Stimulated activated naive B cell treated with anti-CD40 and anti-IgM and Interleukin-4, amounts not matched to agents 10 μg/mL and 1 μg/mL and 100 μg/mL, for 72 hours (primary cell): ENCODE results near the gene PMVK.

Experiments used
- ATAC-seq, 2 donors: fragments of 150-1000 bp; cut with Tn5 transposase; replicated peaks; 2 replicates each; pipeline ENCODE4 v1.10.0; 2021; ENCODE audit warnings: moderate library complexity in 1 of 2
- DNase-seq: peaks from one replicate; pipeline ENCODE4 v3.0.0; 2021
- H3K27ac Mint-ChIP-seq: one replicate; pipeline ENCODE4 v1.8.0; 2022; ENCODE audit warnings: mild to moderate bottlenecking, mixed read lengths
- H3K27me3 Mint-ChIP-seq, 2 donors: one replicate each; pipeline ENCODE4 v1.8.0; 2022; ENCODE audit warnings: mixed read lengths in 2 of 2
- H3K36me3 Mint-ChIP-seq, 2 donors: one replicate each; pipeline ENCODE4 v1.8.0; 2022; ENCODE audit warnings: mixed read lengths in 2 of 2, mild to moderate bottlenecking in 1 of 2
- H3K4me1 Mint-ChIP-seq, 2 donors: one replicate each; pipeline ENCODE4 v1.8.0; 2022; ENCODE audit warnings: mixed read lengths in 2 of 2, mild to moderate bottlenecking in 1 of 2
- H3K4me3 Mint-ChIP-seq, 2 donors: one replicate each; pipeline ENCODE4 v1.8.0; 2022; ENCODE audit warnings: mild to moderate bottlenecking in 2 of 2, mixed read lengths in 2 of 2, moderate library complexity in 1 of 2
- H3K9me3 Mint-ChIP-seq, 2 donors: one replicate each; pipeline ENCODE4 v1.8.0; 2022; ENCODE audit warnings: mixed read lengths in 2 of 2, mild to moderate bottlenecking in 1 of 2

Gene PMVK

DNA sequence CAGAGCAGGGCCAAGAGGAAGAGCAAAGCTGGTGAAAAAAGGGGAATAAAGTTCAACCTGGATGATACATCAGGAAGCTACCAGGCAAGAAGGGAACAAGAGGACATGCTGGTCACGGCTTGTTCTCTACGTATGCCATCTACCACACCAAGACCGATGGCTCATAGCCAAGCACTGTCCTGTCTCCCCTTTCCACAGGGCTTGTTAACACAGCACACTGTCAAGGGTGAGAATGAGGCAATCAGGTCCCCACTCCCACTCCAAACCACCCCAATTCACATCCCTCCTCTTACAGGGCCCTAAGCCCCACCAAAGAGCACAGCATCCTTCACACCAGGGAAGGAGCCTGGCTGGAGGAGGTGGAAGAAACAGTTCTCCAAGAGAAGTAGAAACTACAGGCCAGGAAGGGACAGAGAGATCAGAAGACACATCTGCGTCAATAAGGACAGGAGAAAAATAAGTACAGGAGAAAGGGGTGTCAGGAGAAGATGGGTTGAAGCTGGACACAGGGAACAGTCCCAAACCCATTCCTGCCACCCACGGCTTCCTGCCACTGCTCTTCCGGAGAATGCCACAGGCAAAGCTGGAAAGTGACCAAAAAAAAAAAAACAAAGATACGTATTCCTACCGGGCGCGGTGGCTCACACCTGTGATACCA lies 35.0 kb upstream of the PMVK start:
- DNase-seq (no peak), ATAC-seq (no peak)
- Mint-ChIP-seq H3K9me3 (no peaks in the 10 kb centered on the region), H3K27ac (peak overlapping the region; percentile 56), H3K36me3 (peaks cover 28 to 42% of the 10 kb centered on the region in 2 donors), H3K4me3 (peak overlapping the region; percentile 36 to 82), H3K4me1 (peaks cover 31 to 50% of the 10 kb centered on the region in 2 donors), H3K27me3 (no peaks in the 10 kb centered on the region)

GRCh38 chr1:154970631-154971340 lies 34.3 kb upstream of the PMVK start, which contains the start of gene SHC1:
Gene SHC1 (minus strand): TSS chr1:154970747. CDS start chr1:154970526, 221 bp downstream.
- Mint-ChIP-seq H3K27me3 (no peaks in the 10 kb centered on the region), H3K36me3 (peaks cover 28 to 42% of the 10 kb centered on the region in 2 donors), H3K9me3 (no peaks in the 10 kb centered on the region), H3K4me1 (peaks cover 29 to 50% of the 10 kb centered on the region in 2 donors), H3K4me3 (peak within 1 kb of the TSS; percentile 75 to 82), H3K27ac (peak within 1 kb of the TSS; percentile 97)
- DNase-seq = peak; percentile 46
- ATAC-seq = peak in 1 of 2 donors; percentile 15

DNA sequence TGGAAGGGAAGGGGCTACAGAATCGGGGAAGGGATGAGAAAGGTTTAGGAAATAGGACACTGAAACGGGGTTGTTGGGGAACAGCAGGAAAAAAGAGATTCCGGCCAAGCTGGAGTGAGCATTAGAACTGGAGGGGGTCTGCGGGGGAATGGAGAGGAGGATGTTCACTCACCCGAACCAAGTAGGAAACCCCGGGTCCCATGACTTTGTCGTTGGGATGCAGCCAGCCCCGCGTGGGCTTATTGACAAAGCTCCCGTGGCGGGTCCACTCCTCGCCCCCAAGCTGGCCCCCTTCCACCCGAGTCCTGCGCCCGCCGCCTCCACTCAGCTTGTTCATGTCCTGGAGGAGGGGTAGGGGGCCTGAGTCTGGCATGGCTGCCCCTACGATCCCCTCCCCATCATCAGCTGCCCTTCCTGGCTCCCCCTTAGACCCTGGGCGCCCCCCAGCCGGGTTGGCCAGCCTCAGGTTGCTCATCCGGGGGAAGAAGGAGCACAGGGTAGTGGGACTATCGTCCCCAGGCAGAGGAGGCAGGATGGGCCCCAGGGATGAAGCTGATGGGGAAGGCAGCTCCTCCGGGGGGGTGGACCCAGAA lies 33.4 kb upstream of the PMVK start:
- Mint-ChIP-seq H3K9me3 (no peaks in the 10 kb centered on the region), H3K4me1 (peaks cover 32 to 50% of the 10 kb centered on the region in 2 donors), H3K27ac (peak overlapping the region; percentile 97), H3K36me3 (peaks cover 34 to 49% of the 10 kb centered on the region in 2 donors), H3K27me3 (no peaks in the 10 kb centered on the region), H3K4me3 (peak overlapping the region; percentile 75 to 82)
- no peak for ATAC-seq
- DNase-seq = no peak

GRCh38 chr1:154969246-154969645 lies 32.7 kb upstream of the PMVK start:
- Mint-ChIP-seq H3K9me3 (no peaks in the 10 kb centered on the region), H3K27ac (peak overlapping the region; percentile 75), H3K4me1 (peaks cover 32 to 50% of the 10 kb centered on the region in 2 donors), H3K36me3 (peaks cover 34 to 49% of the 10 kb centered on the region in 2 donors), H3K4me3 (peak overlapping the region; percentile 56 to 60), H3K27me3 (no peaks in the 10 kb centered on the region)
- ATAC-seq (no peak), DNase-seq (no peak)

DNA sequence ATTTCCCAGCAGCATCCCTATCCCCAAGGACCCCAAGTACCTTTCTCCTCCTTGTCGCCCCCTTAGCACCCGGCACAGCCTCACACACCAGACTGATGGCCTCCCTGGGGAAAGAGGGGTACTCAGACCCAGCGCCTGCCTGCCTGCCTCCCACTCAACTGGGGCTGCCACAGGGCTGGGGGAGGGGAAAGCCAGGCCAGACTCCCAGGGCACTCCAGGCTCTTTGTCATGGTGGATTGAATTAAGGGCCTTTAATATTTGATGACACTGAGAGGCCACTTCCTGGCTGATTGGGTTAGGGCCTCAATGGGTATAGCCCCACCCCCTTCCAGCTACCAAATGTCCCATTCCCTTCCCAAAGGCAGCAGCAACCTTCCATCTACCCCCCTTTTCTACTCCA lies 32.2 kb upstream of the PMVK start:
- H3K27ac Mint-ChIP-seq = peak overlapping the region; percentile 62
- peaks cover 37 to 54% of the 10 kb centered on the region in 2 donors for H3K36me3 Mint-ChIP-seq
- no peaks in the 10 kb centered on the region for H3K27me3 Mint-ChIP-seq
- no peak for ATAC-seq
- no peak overlapping the region for H3K4me3 Mint-ChIP-seq
- DNase-seq = no peak
- no peaks in the 10 kb centered on the region for H3K9me3 Mint-ChIP-seq
- peaks cover 36 to 54% of the 10 kb centered on the region in 2 donors for H3K4me1 Mint-ChIP-seq

- Mint-ChIP-seq H3K27me3 (no peaks in the 10 kb centered on the region), H3K27ac (peak overlapping the region; percentile 85), H3K4me3 (no peak overlapping the region), H3K36me3 (peaks cover 44 to 60% of the 10 kb centered on the region in 2 donors), H3K4me1 (peaks cover 36 to 61% of the 10 kb centered on the region in 2 donors), H3K9me3 (no peaks in the 10 kb centered on the region)
- no peak for DNase-seq
- no peak for ATAC-seq
These were observed 30.9 kb upstream of the PMVK start for GRCh38 chr1:154967331-154967950.

DNA sequence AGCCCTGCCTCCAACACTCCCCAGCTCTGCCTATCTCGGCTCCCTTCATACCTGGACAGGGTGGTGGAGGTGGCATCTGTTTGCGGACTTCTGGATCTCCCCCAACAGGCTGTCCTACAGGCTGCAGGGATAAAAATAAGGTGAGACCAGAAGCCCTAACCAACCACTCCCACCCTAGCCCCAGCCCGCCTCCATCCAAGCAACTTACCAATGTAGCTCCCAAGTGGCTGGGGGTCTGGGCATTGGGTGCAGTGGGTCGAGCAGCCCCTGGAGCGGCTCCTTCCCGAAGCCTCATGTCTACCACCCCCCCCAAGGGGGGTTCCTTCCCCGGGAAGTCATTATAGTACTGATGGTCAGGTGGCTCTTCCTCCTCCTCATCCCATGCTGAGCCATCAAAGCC lies 29.6 kb upstream of the PMVK start:
- no peaks in the 10 kb centered on the region for H3K27me3 Mint-ChIP-seq
- H3K27ac Mint-ChIP-seq = no peak overlapping the region
- peaks cover 41 to 56% of the 10 kb centered on the region in 2 donors for H3K36me3 Mint-ChIP-seq
- DNase-seq (no peak), ATAC-seq (no peak)
- H3K4me1 Mint-ChIP-seq = peaks cover 27 to 54% of the 10 kb centered on the region in 2 donors
- no peaks in the 10 kb centered on the region for H3K9me3 Mint-ChIP-seq
- H3K4me3 Mint-ChIP-seq = no peak overlapping the region

GRCh38 chr1:154964359-154964758 lies 27.8 kb upstream of the PMVK start:
- Mint-ChIP-seq H3K9me3 (no peaks in the 10 kb centered on the region), H3K27me3 (no peaks in the 10 kb centered on the region), H3K36me3 (peaks cover 40 to 52% of the 10 kb centered on the region in 2 donors), H3K4me3 (no peak overlapping the region), H3K27ac (peak overlapping the region; percentile 20), H3K4me1 (peaks cover 20 to 53% of the 10 kb centered on the region in 2 donors)
- DNase-seq = no peak
- ATAC-seq = no peak

DNA sequence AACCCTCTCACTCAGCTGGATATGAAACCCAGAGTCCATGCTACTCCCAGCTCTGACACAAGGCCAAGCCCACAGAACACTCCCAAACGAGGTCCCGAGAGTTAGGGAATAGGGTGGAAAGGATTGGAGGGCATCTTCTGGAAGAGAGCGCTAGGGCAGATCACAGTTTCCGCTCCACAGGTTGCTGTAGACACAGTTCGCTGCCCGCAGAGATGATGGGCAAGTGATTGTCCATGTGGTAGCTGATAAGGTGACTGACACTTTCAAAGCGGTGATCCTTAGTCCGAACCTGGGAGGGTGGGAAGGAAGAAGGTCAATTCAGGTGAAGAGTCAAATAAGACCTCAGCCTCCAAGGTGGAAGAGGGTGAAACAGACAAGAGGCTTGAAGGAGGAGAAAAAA lies 27.1 kb upstream of the PMVK start:
- DNase-seq (no peak), ATAC-seq (no peak)
- Mint-ChIP-seq H3K9me3 (no peaks in the 10 kb centered on the region), H3K4me3 (no peak overlapping the region), H3K36me3 (peaks cover 34 to 48% of the 10 kb centered on the region in 2 donors), H3K4me1 (peaks cover 16 to 52% of the 10 kb centered on the region in 2 donors), H3K27ac (no peak overlapping the region), H3K27me3 (no peaks in the 10 kb centered on the region)

- H3K36me3 Mint-ChIP-seq = peaks cover 33 to 44% of the 10 kb centered on the region in 2 donors
- peak overlapping the region; percentile 81 for H3K27ac Mint-ChIP-seq
- peak overlapping the region; percentile 88 to 90 for H3K4me3 Mint-ChIP-seq
- no peaks in the 10 kb centered on the region for H3K9me3 Mint-ChIP-seq
- DNase-seq (no peak), ATAC-seq (no peak)
- H3K4me1 Mint-ChIP-seq = peaks cover 19 to 44% of the 10 kb centered on the region in 2 donors
- no peaks in the 10 kb centered on the region for H3K27me3 Mint-ChIP-seq
These were observed 26.3 kb upstream of the PMVK start for GRCh38 chr1:154962795-154963330.

GRCh38 chr1:154962156-154962749 lies 25.7 kb upstream of the PMVK start:
- Mint-ChIP-seq H3K27ac (peak overlapping the region; percentile 97), H3K4me1 (peaks cover 21 to 49% of the 10 kb centered on the region in 2 donors), H3K36me3 (peaks cover 27 to 38% of the 10 kb centered on the region in 2 donors), H3K27me3 (no peaks in the 10 kb centered on the region), H3K4me3 (peak overlapping the region; percentile 88 to 90), H3K9me3 (no peaks in the 10 kb centered on the region)
- DNase-seq = no peak
- peak; percentile 41 for ATAC-seq

DNA sequence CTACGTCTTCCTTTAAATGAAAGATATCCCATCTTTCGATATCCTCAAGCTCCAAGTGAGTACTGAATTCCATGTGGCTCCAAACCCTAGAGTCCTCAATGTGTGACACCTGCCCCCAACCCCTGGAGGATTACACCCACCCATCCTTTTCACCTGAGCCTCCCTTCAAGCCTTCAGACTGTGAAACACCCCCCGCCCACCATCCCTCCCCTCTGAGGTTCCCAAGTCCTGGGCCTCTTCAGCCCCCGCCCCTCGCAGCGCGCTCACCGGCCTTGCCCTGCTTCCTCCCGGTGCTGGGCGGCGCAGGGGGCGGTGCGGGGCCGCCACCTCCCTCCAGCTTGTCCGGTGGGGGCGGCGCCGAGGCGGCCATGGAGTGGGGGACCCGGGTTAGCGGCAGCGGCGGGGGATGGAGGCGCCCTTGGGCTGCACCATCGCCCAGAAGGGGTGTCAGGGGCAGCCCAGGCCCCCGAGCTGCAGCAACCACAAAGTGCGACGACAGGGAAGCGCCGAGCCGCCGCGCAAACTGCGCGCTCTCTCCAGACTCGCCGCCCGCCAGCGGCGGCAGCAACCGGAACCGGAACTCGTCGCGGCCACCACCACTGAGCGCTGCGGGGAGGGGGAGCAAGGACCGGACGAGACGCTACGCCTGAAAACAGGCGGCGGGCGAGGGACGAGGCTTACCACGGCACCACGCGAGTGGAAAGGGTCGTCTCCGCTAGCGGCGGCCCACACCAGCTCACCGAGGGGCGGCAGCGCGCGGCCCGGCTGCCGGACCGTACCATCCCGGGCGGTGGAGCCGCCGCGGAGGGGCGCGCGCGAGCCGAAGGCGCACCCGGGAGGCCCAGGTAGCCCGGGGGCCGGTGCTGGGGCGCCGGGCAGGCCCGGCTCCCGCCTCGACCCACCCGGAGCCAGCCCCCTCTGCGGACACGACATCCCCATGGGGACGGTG lies 25.0 kb upstream of the PMVK start, which contains the start of gene PYGO2:
TSS of gene PYGO2 (minus strand) at position 576 of the 949 bp plus-strand sequence. CDS start at position 370, 206 bp downstream.
- DNase-seq = peak; percentile 78
- Mint-ChIP-seq H3K27me3 (no peaks in the 10 kb centered on the region), H3K36me3 (peaks cover 26 to 36% of the 10 kb centered on the region in 2 donors), H3K27ac (peak within 1 kb of the TSS; percentile 97), H3K4me1 (peaks cover 24 to 53% of the 10 kb centered on the region in 2 donors), H3K9me3 (no peaks in the 10 kb centered on the region), H3K4me3 (peak within 1 kb of the TSS; percentile 88 to 90)
- peak; percentile 85 to 87 for ATAC-seq
